Kidney (tissue), 14 donors: ENCODE results near the gene PRG2. TPM values are rescaled to one million over a fixed set of nuclear protein-coding genes. Genes with fewer than 3 reads are reported as not detected.

Source experiments
- DNase-seq, 5 donors: peaks; one replicate each; pipeline ENCODE4 v3.0.0-alpha.2; 2013 to 2020
- FAIRE-seq: peaks from 2 replicates; lab custom pipeline; 2012; peaks lifted over from hg19 to GRCh38; lab: Jason Lieb, UNC
- H3K27ac ChIP-seq, 2 donors: one replicate each; pipeline ENCODE4 v1.7.0; 2013; ENCODE audit warnings: low read depth in 2 of 2, low read length in 2 of 2, inconsistent platforms in 1 of 2
- H3K27me3 ChIP-seq: one replicate; pipeline ENCODE4 v1.7.1; 2013; ENCODE audit warnings: low read length, inconsistent platforms; ENCODE audit not compliant: control insufficient read depth, insufficient read depth
- H3K36me3 ChIP-seq, 3 donors: one replicate each; pipeline versions ENCODE4 v1.7.0 to v1.7.1; 2013; ENCODE audit warnings: low read length in 3 of 3, control low read depth in 1 of 3, inconsistent platforms in 1 of 3; ENCODE audit not compliant: insufficient read depth in 3 of 3, control insufficient read depth in 2 of 3
- H3K4me1 ChIP-seq, 3 donors: one replicate each; pipeline versions ENCODE4 v1.7.0 to v1.7.1; 2013; ENCODE audit warnings: low read length in 3 of 3, inconsistent platforms in 1 of 3, low read depth in 1 of 3; ENCODE audit not compliant: control insufficient read depth in 2 of 3, insufficient read depth in 2 of 3
- H3K4me3 ChIP-seq, 3 donors: one replicate each; pipeline versions ENCODE4 v1.7.0 to v1.8.1; 2013; ENCODE audit warnings: low read length in 3 of 3, control low read depth in 1 of 3, inconsistent platforms in 1 of 3
- H3K9ac ChIP-seq, 3 donors: one replicate each; pipeline versions ENCODE4 v1.7.0 to v1.7.1; 2013; ENCODE audit warnings: low read length in 3 of 3, control low read depth in 1 of 3, inconsistent platforms in 1 of 3
- H3K9me3 ChIP-seq, 3 donors: one replicate each; pipeline versions ENCODE4 v1.7.0 to v1.7.1; 2013; ENCODE audit warnings: low read length in 3 of 3, control low read depth in 1 of 3, inconsistent platforms in 1 of 3; ENCODE audit not compliant: control insufficient read depth in 2 of 3, insufficient read depth in 1 of 3
- intact Hi-C: fragments of 100-400 bp; cut with DNase I; formaldehyde crosslinking; loops from one replicate; pipeline ENCODE4 v1.11.1; 2022
- polyA plus RNA-seq: library from polyadenylated mRNA; stranded (reverse); fragments of 350-450 nt; fragmentation: Illumina TruSeq; extraction: RNeasy Lipid Tissue Mini Kit (QIAGEN cat#74804); gene quantifications from one replicate; pipeline ENCODE4 v1.2.3, GENCODE V29; 2014; ENCODE audit warnings: low read depth, low replicate concordance; ENCODE audit not compliant: insufficient read depth
- total RNA-seq: library from RNA; stranded (reverse); fragmentation: NEBNext Ultra II Directional; extraction: Animal tissue kit (Norgen Biotek cat#: 25700); gene quantifications from one replicate; pipeline ENCODE4 v1.2.1, GENCODE V29; 2021
- TF ChIP-seq, protein P1 (sequence below): IDR thresholded peaks from 3 replicates; pipeline ENCODE4 v1.5.1; 2012; ENCODE audit warnings: mild to moderate bottlenecking, moderate library complexity, borderline replicate concordance; ENCODE audit not compliant: insufficient read depth; ENCODE audit errors: extremely low read depth
- donor health status: control.
- donor health status: control.
- donor health status: control.
- donor health status: control.
- donor health status: control.
- donor health status: DM: yes; HTN: yes; CAD: no.
- donor health status: Normal renal cell carcinoma (clear cell type).

The PRG2 gene
- total and polyA plus RNA-seq, 2 donors from 2014 or later = 0.22 TPM; not detected in 1

DNA sequence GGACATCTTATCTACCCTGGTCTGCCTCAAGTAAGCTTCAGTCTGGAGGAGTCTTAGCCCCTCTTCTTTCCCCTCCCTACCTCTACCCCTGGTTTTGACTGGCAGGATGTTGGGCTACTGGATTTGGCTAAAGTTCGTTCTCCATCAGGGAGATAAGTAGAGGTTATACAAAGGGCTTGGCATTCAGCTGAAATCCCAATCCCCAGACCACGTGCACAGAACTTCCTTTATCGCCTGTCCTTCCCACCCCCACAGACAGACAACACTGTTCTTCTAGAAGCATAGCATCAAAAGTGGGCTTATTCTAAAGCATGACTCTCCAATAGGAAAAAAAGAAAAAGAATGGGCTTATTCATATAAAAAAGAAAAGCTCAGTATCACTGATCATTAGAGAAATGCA, 17.3 kb downstream of the PRG2 start:
- no peak for FAIRE-seq
- no peak overlapping the region for H3K27ac ChIP-seq
- H3K9ac ChIP-seq = no peak overlapping the region
- intact Hi-C loops = no loop called here
- TF ChIP-seq, protein P1, sequence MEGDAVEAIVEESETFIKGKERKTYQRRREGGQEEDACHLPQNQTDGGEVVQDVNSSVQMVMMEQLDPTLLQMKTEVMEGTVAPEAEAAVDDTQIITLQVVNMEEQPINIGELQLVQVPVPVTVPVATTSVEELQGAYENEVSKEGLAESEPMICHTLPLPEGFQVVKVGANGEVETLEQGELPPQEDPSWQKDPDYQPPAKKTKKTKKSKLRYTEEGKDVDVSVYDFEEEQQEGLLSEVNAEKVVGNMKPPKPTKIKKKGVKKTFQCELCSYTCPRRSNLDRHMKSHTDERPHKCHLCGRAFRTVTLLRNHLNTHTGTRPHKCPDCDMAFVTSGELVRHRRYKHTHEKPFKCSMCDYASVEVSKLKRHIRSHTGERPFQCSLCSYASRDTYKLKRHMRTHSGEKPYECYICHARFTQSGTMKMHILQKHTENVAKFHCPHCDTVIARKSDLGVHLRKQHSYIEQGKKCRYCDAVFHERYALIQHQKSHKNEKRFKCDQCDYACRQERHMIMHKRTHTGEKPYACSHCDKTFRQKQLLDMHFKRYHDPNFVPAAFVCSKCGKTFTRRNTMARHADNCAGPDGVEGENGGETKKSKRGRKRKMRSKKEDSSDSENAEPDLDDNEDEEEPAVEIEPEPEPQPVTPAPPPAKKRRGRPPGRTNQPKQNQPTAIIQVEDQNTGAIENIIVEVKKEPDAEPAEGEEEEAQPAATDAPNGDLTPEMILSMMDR = no peak
- H3K36me3 ChIP-seq = no peaks in the 10 kb centered on the region
- no peak overlapping the region for H3K4me3 ChIP-seq
- DNase-seq = no peak
- H3K9me3 ChIP-seq = no peaks in the 10 kb centered on the region
- no peaks in the 10 kb centered on the region for H3K4me1 ChIP-seq
- H3K27me3 ChIP-seq = no peaks in the 10 kb centered on the region

DNA sequence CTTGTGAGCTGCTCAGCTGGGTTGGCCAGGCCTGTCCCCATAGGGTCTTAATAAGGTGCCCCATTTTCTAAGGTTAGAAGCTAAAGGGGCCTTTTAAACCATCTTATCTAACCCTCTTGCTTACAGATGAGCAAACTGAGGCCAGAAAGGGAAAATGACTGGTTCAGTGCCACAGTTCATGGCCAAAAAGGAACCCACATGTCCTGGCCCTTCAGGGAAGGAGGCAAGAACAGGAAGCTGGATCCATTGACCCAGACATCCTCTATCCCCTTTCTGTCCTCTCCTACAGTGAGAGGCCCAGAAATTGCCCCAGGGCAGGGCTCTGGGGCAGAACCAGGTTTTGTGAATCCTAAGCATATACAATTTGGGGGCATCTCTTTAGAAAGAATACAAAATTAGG, 19.5 kb downstream of the PRG2 start:
- TF ChIP-seq, protein P1 = no peak
- no peak for FAIRE-seq
- Histone ChIP-seq H3K9ac (no peak overlapping the region), H3K27me3 (no peaks in the 10 kb centered on the region), H3K27ac (no peak overlapping the region), H3K36me3 (no peaks in the 10 kb centered on the region), H3K4me3 (no peak overlapping the region), H3K9me3 (no peaks in the 10 kb centered on the region), H3K4me1 (no peaks in the 10 kb centered on the region)
- intact Hi-C loops = no loop called here
- DNase-seq = no peak

DNA sequence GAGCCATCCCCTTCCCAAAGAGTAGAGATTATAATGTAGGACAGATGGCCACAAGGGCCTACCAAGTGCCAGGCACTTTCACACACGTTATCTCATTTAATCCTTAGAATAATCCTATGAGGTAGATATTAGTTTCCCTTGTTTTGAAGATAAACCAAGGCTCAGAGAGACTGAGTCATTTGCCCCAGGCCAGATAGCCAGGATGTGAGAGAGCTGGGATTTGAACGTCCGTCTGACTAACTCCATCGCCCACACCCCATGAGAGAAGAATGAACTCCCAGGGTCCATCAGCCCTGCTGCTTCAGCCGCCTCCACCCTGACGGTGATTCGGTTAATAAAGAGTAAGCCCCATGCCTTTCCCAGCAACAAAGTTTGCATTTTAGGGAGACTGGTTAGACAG, 20.2 kb downstream of the PRG2 start:
- no peaks in the 10 kb centered on the region for H3K27me3 ChIP-seq
- intact Hi-C loops = no loop called here
- no peaks in the 10 kb centered on the region for H3K36me3 ChIP-seq
- FAIRE-seq (no peak), DNase-seq (no peak)
- no peak overlapping the region for H3K9ac ChIP-seq
- TF ChIP-seq, protein P1 = no peak
- no peaks in the 10 kb centered on the region for H3K4me1 ChIP-seq
- no peak overlapping the region for H3K27ac ChIP-seq
- H3K4me3 ChIP-seq = no peak overlapping the region
- H3K9me3 ChIP-seq = no peaks in the 10 kb centered on the region

DNA sequence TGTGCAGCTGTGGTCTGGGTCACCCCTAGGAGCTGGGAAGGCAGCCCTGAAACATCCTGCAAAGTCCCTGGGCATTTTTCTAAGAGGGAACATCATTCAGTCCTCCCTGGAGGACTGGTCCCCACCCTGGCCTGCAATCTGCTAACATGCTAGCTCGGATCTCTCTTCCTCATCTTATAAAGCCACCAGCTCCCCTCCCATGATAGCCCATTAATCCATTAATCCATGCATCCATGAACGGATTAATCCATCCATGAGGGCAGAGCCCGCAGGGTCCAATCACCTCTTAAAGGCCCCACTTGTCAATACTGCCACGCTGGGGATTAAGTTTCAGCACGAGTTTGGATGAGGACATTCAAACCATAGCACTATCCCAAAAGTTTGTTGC, 21.6 kb downstream of the PRG2 start:
- DNase-seq (no peak), FAIRE-seq (no peak)
- H3K4me1 ChIP-seq = no peaks in the 10 kb centered on the region
- H3K27me3 ChIP-seq = no peaks in the 10 kb centered on the region
- TF ChIP-seq, protein P1 = no peak
- no peaks in the 10 kb centered on the region for H3K9me3 ChIP-seq
- H3K4me3 ChIP-seq = no peak overlapping the region
- no peaks in the 10 kb centered on the region for H3K36me3 ChIP-seq
- H3K9ac ChIP-seq = no peak overlapping the region
- intact Hi-C loops = no loop called here
- H3K27ac ChIP-seq = no peak overlapping the region
